ENCODE results near the gene PYGO1. TPM values are rescaled to one million over a fixed set of nuclear protein-coding genes. Genes with fewer than 3 reads are reported as not detected.
A peak's percentile ranks its signal among the peaks of the same experiment; 100 is the strongest.
"Not testable (repeated sequence)": the region's sequence is repeated elsewhere in the genome, so short reads cannot be mapped to it uniquely, and the experiment has no call there.

Gene PYGO1
- total RNA-seq, 4 donors from 2014 or later = 1.1 to 3.3 (median 2.8) TPM

- no peaks in the 10 kb centered on the region for H3K4me1 ChIP-seq
- TF ChIP-seq POLR2A (IDR thresholded peaks at IDR 0.05) = no peak
- TF ChIP-seq POLR2AphosphoS5 (IDR thresholded peaks at IDR 0.05) = no peak
- TF ChIP-seq CTCF (IDR thresholded peaks at IDR 0.05) = no peak
- TF ChIP-seq EP300 (IDR thresholded peaks at IDR 0.05) = no peak
- H3K9me3 ChIP-seq = no peaks in the 10 kb centered on the region
- no peaks in the 10 kb centered on the region for H3K36me3 ChIP-seq
- no peak for DNase-seq (ENCODE audit: low spot score in 2 of 2)
- no peak overlapping the region for H3K27ac ChIP-seq
- H3K27me3 ChIP-seq = no peaks in the 10 kb centered on the region
- H3K4me3 ChIP-seq = no peak overlapping the region
- WGBS = 90% methylated on average over 12 of the region's 12 CpGs
These were observed 73.7 kb downstream of the PYGO1 start for GRCh38 chr15:55514414-55514850.

GRCh38 chr15:55513621-55514413 is 74.3 kb downstream of the PYGO1 start:
- not testable (repeated sequence) for H3K27me3 ChIP-seq; DNase-seq (ENCODE audit: low spot score in 2 of 2); H3K9me3 ChIP-seq; H3K4me1 ChIP-seq; H3K36me3 ChIP-seq; H3K4me3 ChIP-seq; H3K27ac ChIP-seq
- 76% methylated on average over 29 of the region's 29 CpGs for WGBS

GRCh38 chr15:55513152-55513551 is 75.0 kb downstream of the PYGO1 start:
- no peaks in the 10 kb centered on the region for H3K4me1 ChIP-seq
- H3K9me3 ChIP-seq = no peaks in the 10 kb centered on the region
- H3K27ac ChIP-seq = no peak overlapping the region
- 75% methylated on average over 11 of the region's 11 CpGs for WGBS
- no peak overlapping the region for H3K4me3 ChIP-seq
- no peaks in the 10 kb centered on the region for H3K36me3 ChIP-seq
- H3K27me3 ChIP-seq = no peaks in the 10 kb centered on the region
- TF ChIP-seq CTCF (IDR thresholded peaks at IDR 0.05) (no peak), POLR2AphosphoS5 (IDR thresholded peaks at IDR 0.05) (no peak), POLR2A (IDR thresholded peaks at IDR 0.05) (no peak)
- no peak for DNase-seq (ENCODE audit: low spot score in 2 of 2)

- Histone ChIP-seq H3K27ac (no peak overlapping the region), H3K4me3 (no peak overlapping the region), H3K4me1 (no peaks in the 10 kb centered on the region), H3K9me3 (no peaks in the 10 kb centered on the region), H3K36me3 (no peaks in the 10 kb centered on the region), H3K27me3 (no peaks in the 10 kb centered on the region)
- TF ChIP-seq CTCF (IDR thresholded peaks at IDR 0.05) (no peak), POLR2AphosphoS5 (IDR thresholded peaks at IDR 0.05) (no peak), EP300 (IDR thresholded peaks at IDR 0.05) (no peak), POLR2A (IDR thresholded peaks at IDR 0.05) (no peak)
- 79% methylated on average over 4 of the region's 4 CpGs for WGBS
- DNase-seq (ENCODE audit: low spot score in 2 of 2) = no peak
These were observed 80.6 kb downstream of the PYGO1 start for GRCh38 chr15:55507567-55507966.

- not testable (repeated sequence) for H3K4me3 ChIP-seq; DNase-seq (ENCODE audit: low spot score in 2 of 2); H3K9me3 ChIP-seq; H3K4me1 ChIP-seq; H3K36me3 ChIP-seq; H3K27ac ChIP-seq; H3K27me3 ChIP-seq
- WGBS = 85% methylated on average over 5 of the region's 5 CpGs
These were observed 82.7 kb downstream of the PYGO1 start for GRCh38 chr15:55505407-55505806.

- no peaks in the 10 kb centered on the region for H3K36me3 ChIP-seq
- DNase-seq (ENCODE audit: low spot score in 2 of 2) = no peak
- H3K27ac ChIP-seq = no peak overlapping the region
- H3K9me3 ChIP-seq = no peaks in the 10 kb centered on the region
- peaks cover 7% of the 10 kb centered on the region for H3K4me1 ChIP-seq
- TF ChIP-seq POLR2AphosphoS5 (IDR thresholded peaks at IDR 0.05) (no peak), POLR2A (IDR thresholded peaks at IDR 0.05) (no peak), CTCF (IDR thresholded peaks at IDR 0.05) (no peak), EP300 (IDR thresholded peaks at IDR 0.05) (no peak)
- WGBS = 81% methylated on average over 7 of the region's 7 CpGs
- no peaks in the 10 kb centered on the region for H3K27me3 ChIP-seq
- H3K4me3 ChIP-seq = no peak overlapping the region
These were observed 89.0 kb downstream of the PYGO1 start for GRCh38 chr15:55499151-55499550.

- peak overlapping the region; percentile 62 for H3K4me3 ChIP-seq
- H3K36me3 ChIP-seq, H3K9me3 ChIP-seq, H3K4me1 ChIP-seq, H3K27ac ChIP-seq, H3K27me3 ChIP-seq: not testable (repeated sequence)
- WGBS = 12% methylated on average over 41 of the region's 55 CpGs
- DNase-seq (ENCODE audit: low spot score in 2 of 2) = peak; percentile 82 to 87
These were observed 89.8 kb downstream of the PYGO1 start for GRCh38 chr15:55498109-55498938.
